ENCODE results near the gene FAM120B.

GRCh38 chr6:170407932-170408331, 101.4 kb downstream of the FAM120B start:
- no peak for TF ChIP-seq CTCF (IDR thresholded peaks at IDR 0.05; ENCODE audit: low read length)
- no peak for TF ChIP-seq EZH2 (IDR thresholded peaks at IDR 0.05; ENCODE audit: borderline replicate concordance, low read length)
